PC-3 (cell line): ENCODE measurements around the gene EDC4.

ENCODE experiments used
- CTCF ChIP-seq: fragments of 300-600 bp; sonication (generic); conservative IDR thresholded peaks from 2 replicates; pipeline ENCODE4 v1.5.1; 2017; ENCODE audit warnings: antibody characterized with exemption, low read depth, mild to moderate bottlenecking, low read length
- EZH2 ChIP-seq: fragments of 300-600 bp; sonication (generic); IDR thresholded peaks from one replicate; pipeline ENCODE4 v1.6.1; 2017; ENCODE audit warnings: antibody characterized with exemption, mild to moderate bottlenecking, low read length; ENCODE audit not compliant: unreplicated experiment
- EZH2phosphoT487 ChIP-seq: fragments of 300-600 bp; sonication (generic); IDR thresholded peaks from 2 replicates; pipeline ENCODE4 v1.6.1; 2018; ENCODE audit warnings: mild to moderate bottlenecking, antibody characterized with exemption, low read length, borderline replicate concordance

- no peak for TF ChIP-seq CTCF
- no peak for TF ChIP-seq EZH2phosphoT487
- no peak for TF ChIP-seq EZH2
Observed at GRCh38 chr16:67882374-67883145, 9.7 kb downstream of the EDC4 start.
